HG03575 (cell line): ENCODE data around the gene MLLT6.
"Not testable (repeated sequence)": the region's sequence is repeated elsewhere in the genome, so short reads cannot be mapped to it uniquely, and the experiment has no call there.

ENCODE experiments used
- ATAC-seq: cut with Tn5 transposase; IDR thresholded peaks from one replicate; pipeline ENCODE4 v1.9.1; 2021; ENCODE audit not compliant: unreplicated experiment, insufficient number of reproducible peaks, low FRiP score; ENCODE audit errors: extremely low read depth

MLLT6 gene

DNA sequence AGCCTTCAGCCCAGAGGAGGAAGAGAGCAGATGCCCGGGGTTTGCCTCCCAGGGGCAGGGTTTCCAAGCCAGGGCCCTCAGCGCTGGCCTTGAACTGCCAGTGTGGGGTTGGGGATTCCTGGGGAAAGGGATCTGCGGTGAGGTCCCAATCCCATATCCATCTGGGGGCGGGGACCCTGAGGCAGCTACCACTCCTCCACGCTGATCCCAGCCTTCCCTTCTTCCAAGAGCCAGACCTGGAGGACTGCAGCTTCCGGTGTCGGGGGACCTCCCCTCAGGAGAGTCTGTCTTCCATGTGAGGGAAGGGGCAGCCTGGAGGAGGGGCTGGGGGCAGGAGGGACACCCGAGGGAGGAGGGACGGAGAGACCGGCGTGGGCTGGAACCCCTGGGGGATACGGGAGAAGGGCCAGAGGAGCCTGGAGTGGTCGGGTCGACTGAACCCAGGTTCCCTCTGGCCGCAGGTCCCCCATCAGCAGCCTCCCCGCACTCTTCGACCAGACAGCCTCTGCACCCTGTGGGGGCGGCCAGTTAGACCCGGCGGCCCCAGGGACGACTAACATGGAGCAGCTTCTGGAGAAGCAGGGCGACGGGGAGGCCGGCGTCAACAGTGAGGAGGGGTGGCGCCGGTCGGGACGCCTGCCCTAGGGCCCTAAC lies 14.3 kb downstream of the MLLT6 start:
- ATAC-seq, result no peak

GRCh38 chr17:38719943-38720641 lies 15.0 kb downstream of the MLLT6 start:
- no peak for ATAC-seq

- ATAC-seq, result no peak
Observed at GRCh38 chr17:38720941-38721340, 15.9 kb downstream of the MLLT6 start.

DNA sequence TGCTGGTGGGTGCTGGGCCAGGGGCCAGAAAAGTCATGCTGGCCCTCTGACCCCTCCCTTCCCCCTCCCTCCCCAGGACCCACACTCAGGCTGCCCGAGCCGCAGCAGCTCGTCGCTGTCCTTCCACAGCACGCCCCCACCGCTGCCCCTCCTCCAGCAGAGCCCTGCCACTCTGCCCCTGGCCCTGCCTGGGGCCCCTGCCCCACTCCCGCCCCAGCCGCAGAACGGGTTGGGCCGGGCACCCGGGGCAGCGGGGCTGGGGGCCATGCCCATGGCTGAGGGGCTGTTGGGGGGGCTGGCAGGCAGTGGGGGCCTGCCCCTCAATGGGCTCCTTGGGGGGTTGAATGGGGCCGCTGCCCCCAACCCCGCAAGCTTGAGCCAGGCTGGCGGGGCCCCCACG lies 16.7 kb downstream of the MLLT6 start:
- no peak for ATAC-seq

GRCh38 chr17:38724337-38724988 lies 19.4 kb downstream of the MLLT6 start:
- no peak for ATAC-seq

DNA sequence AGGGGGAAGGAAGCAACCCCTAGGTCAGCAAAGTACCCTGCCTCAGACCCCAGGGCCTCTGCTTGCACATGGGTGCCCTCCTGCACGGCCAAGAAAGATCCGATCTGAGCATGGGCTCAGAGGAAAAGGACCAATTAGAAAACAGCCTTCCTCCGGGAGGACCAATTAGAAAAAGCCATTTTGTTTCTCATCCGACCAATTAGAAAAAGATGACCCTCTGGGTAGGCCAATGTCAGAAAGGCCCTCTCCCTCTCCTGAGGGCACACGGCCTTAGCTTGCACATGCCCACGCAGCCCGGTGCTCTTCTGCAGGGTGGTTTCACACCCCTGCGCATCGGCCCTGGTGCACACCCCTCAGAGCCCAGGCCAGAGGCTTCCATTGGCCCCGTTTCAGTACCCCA lies 20.0 kb downstream of the MLLT6 start:
- ATAC-seq, result no peak

DNA sequence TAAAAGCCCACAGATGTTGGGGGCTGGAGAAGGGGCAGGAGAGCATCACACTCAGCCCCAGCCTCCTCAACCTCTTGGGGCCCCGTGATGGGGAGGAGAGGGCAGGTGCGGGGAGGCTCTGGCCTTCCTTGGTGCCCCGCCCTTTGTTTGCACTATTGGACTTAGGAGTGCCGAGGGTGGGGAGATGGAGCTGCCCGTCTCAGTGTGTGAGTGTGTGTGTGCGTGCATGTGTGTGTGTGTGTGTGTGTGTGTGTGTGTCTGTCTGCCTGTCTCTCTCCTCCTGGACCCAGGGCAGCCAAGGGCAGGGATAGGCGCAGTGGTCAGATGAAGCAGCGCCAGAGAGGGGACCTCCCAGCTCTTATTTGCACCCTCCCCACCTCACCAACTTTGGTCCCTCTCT lies 21.1 kb downstream of the MLLT6 start:
- not testable (repeated sequence) for ATAC-seq

DNA sequence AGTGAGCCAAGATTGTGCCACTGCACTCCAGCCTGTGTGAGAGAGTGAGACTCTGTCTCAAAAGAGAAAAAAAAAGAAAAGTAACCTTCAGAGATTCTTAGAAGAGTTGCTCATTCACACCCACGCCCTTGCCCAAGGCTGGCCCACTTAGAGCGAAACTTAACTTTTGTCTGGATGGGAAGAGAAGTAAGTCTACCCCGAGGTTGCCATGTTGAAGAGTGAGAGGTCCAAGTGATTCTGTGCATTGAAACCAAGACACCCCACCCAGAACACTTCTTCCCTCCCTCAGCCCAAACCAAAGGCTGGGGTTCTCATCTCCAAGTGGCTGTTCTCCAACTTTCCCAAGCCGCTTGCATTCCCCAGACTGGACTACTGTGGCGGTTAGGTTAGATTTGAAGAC lies 22.7 kb downstream of the MLLT6 start:
- no peak for ATAC-seq

DNA sequence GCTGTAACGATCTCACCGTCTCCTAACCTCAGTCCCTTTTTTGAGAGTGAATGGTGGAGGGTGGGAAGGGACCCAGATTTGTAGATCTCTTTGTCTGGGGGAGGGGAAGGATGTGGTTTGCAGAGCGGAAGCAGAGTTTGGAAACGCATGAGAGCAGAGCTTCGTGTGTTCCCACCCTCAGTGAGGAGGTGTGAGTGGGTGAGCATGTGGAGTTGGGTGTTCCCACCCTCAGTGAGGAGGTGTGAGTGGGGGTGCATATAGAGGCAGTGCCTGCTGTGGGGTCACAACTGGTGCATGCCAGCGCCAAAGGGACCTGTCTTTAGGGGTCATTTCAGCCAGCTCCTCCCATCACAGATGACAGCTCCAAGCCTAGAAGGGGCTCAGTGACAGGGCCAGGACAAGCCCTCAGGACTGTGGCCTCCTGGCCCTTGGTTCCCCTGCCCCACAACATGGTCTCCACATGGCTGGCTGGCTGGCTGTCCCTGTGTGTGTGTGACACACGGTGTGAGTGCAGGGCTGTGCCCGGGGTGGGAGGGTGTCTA lies 23.3 kb downstream of the MLLT6 start:
- ATAC-seq, result no peak

DNA sequence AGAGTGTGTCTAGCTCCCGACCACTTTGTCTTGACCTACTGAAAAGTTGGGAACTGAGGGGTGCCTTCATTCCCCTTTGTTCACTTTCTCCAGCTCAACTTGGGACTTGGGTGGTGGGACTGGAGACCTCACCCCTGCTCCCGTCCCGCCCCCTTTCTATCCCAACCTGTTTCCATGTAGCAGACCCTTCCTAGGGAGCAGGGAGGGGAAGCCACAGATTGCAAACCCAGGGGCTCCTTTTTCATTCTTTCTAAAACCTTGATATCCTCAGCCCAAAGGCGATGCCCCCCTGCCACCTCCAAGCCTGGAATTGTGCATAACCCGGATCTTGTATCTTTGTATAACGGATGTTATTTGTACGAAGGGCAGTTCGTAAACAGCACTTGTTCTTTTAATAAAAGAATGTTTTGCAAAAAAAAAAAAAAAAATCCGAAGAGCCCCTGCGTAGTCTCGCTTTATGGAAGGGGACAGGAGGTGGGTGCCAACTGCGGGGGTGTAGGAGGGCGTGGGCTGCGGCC lies 24.4 kb downstream of the MLLT6 start:
- no peak for ATAC-seq

GRCh38 chr17:38729886-38730525 lies 24.9 kb downstream of the MLLT6 start, which contains the start of gene CISD3:
TSS of gene CISD3 (plus strand) at chr17:38730341. CDS start at chr17:38730359, 18 bp downstream.
- ATAC-seq, result no peak

DNA sequence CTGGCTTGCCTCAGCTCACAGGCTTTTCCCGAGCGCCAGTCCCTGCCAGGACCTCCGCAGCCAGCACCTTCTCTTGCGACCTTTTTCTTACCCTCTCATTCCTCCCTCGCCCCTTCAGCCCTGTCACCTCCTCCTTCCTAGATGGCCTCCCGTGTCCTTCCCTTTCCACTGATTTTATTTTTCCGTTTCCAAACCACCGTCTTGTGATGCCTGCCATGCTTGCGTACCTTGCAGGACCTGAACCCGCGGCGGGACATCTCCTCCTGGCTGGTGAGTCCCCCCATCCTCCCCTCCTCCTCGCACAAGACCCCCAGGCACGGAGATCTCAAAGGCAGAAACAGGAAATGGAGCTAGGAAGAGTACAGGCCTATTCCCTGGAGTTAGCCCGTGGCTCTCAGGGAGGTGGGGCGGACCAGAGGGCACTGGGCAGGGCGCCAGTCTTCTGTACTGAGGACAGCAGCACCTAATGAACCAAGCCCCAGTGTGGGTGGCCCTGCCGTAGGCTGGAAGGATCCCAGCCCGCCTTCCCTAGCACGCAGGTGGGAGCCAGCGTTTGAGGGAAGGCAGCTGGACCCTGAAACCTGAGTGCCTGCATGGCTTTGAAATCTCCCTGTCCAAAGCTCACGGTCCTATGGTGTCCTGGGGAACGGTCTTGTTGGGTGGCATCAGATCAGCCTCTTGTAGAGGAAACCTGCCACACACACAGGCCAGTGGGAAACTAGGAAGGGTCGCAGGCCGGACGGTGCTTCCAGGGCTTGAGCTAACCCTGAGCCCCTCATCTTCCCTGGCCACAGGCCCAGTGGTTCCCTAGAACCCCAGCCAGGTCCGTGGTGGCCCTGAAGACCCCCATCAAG lies 25.7 kb downstream of the MLLT6 start:
- no peak for ATAC-seq

DNA sequence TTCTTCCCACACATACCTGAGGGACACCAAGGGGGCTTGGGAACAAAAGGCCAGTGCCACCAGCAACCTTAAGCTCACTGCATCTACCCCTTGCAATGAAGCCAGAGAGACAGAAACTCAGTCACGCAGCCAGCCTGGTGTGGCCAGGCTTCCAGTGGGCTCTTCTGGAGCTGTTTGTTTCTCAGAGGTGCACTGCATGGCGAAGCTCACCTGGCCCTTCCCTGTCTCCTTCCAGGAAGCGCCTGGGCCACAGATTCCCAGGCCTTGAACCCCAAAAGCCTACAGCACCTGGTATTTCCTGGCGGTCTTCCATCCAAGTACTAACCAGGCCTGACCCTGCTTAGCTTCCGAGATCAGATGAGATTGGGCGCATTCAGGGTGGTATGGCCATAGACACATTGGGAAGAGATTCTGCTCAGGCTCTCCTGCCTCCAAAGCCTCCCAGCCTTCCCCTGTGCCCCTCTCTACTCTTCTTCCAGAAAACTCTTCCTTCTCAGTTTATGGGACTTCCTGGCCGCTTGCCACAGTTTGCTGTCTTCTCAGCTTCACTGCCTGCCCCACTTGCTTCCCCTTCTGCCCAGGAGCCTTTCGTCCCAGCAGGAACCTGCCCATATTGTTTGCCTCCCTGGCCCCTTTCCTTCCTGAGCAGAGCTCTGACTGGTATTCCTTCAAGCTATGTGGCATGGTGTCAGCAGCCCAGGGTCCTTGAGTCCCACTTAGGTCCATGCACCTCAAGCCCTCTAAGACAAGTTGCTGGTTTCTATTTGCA lies 26.6 kb downstream of the MLLT6 start:
- ATAC-seq, result no peak

GRCh38 chr17:38732376-38733281 lies 27.6 kb downstream of the MLLT6 start:
- ATAC-seq, result no peak

GRCh38 chr17:38733282-38733981 lies 28.4 kb downstream of the MLLT6 start:
- ATAC-seq, result no peak
